GM23248 (cell line): ENCODE results near the gene RFTN1. TPM values are rescaled to one million over a fixed set of nuclear protein-coding genes. Genes with fewer than 3 reads are reported as not detected.
"Not testable (repeated sequence)": the region's sequence is repeated elsewhere in the genome, so short reads cannot be mapped to it uniquely, and the experiment has no call there.

Experiments used
- DNase-seq: peaks from one replicate; pipeline ENCODE4 v3.0.0-alpha.2; 2015
- H2AFZ ChIP-seq: fragments of 200-600 bp; sonication (generic); 2 replicates; pipeline ENCODE4 v1.6.1; 2016; ENCODE audit warnings: antibody characterized with exemption
- H3F3A ChIP-seq: fragments of 200-600 bp; sonication (generic); 2 replicates; pipeline ENCODE4 v1.6.1; 2016; ENCODE audit warnings: mild to moderate bottlenecking, antibody characterized with exemption, mixed run types; ENCODE audit not compliant: insufficient read depth
- H3K27ac ChIP-seq: fragments of 200-600 bp; sonication (generic); 2 replicates; pipeline ENCODE4 v1.5.1; 2016; ENCODE audit warnings: mild to moderate bottlenecking
- H3K27me3 ChIP-seq: fragments of 200-600 bp; sonication (generic); replicated peaks from 2 replicates; pipeline ENCODE4 v1.6.1; 2016; ENCODE audit warnings: mild to moderate bottlenecking; ENCODE audit not compliant: insufficient read depth
- H3K36me3 ChIP-seq: fragments of 200-600 bp; sonication (generic); 2 replicates; pipeline ENCODE4 v1.6.1; 2016; ENCODE audit warnings: low read depth, mild to moderate bottlenecking
- H3K4me1 ChIP-seq: fragments of 200-600 bp; sonication (generic); 2 replicates; pipeline ENCODE4 v1.6.1; 2016; ENCODE audit warnings: mild to moderate bottlenecking; ENCODE audit not compliant: insufficient read depth
- H3K4me2 ChIP-seq: fragments of 200-600 bp; sonication (generic); one replicate; pipeline ENCODE4 v1.6.1; 2016; ENCODE audit warnings: mild to moderate bottlenecking; ENCODE audit not compliant: unreplicated experiment
- H3K4me3 ChIP-seq: fragments of 200-600 bp; sonication (generic); 2 replicates; pipeline ENCODE4 v1.5.1; 2016; ENCODE audit warnings: mild to moderate bottlenecking
- H3K79me2 ChIP-seq: fragments of 200-600 bp; sonication (generic); 2 replicates; pipeline ENCODE4 v1.6.1; 2016; ENCODE audit warnings: mild to moderate bottlenecking; ENCODE audit not compliant: insufficient read depth
- H3K9ac ChIP-seq: fragments of 200-600 bp; sonication (generic); 2 replicates; pipeline ENCODE4 v1.6.1; 2016; ENCODE audit warnings: mild to moderate bottlenecking
- H3K9me2 ChIP-seq: fragments of 200-600 bp; sonication (generic); 2 replicates; pipeline ENCODE4 v1.6.1; 2016; ENCODE audit warnings: mixed run types, mild to moderate bottlenecking, moderate library complexity; ENCODE audit not compliant: insufficient read depth
- H3K9me3 ChIP-seq: fragments of 200-600 bp; sonication (generic); one replicate; pipeline ENCODE4 v1.6.1; 2017; ENCODE audit warnings: low read depth
- H4K20me1 ChIP-seq: fragments of 200-600 bp; sonication (generic); 2 replicates; pipeline ENCODE4 v1.6.0; 2016; ENCODE audit not compliant: insufficient read depth
- EZH2 ChIP-seq: fragments of 200-600 bp; sonication (generic); IDR thresholded peaks from 2 replicates; pipeline ENCODE4 v1.6.1; 2018; ENCODE audit warnings: antibody characterized with exemption, mild to moderate bottlenecking; ENCODE audit not compliant: insufficient read depth, poor library complexity, severe bottlenecking
- EZH2phosphoT487 ChIP-seq: fragments of 200-600 bp; sonication (generic); IDR thresholded peaks from 2 replicates; pipeline ENCODE4 v1.6.1; 2018; ENCODE audit warnings: antibody characterized with exemption, moderate library complexity, mild to moderate bottlenecking, low read depth; ENCODE audit not compliant: insufficient read depth
- WGBS, 2 experiments: methylation state at CpG; one replicate each; pipeline ENCODE4 v1.1.6; 2015 to 2017; ENCODE audit warnings: low lambda C conversion rate in 2 of 2, low coverage in 1 of 2; ENCODE audit errors: missing lambda C conversion rate in 2 of 2; 5-methylcytosine and 5-hydroxymethylcytosine counted together
- in situ Hi-C: fragments of 300-500 bp; cut with MboI; formaldehyde crosslinking; loops from 2 replicates; pipeline ENCODE4 v1.15.0; 2020
- polyA plus RNA-seq: library from polyadenylated mRNA; unstranded; fragments of >200 nt; fragmentation: Nextera tagmentation; extraction: Ambion mirVana; gene quantifications from 2 replicates; pipeline ENCODE4 v1.2.1, GENCODE V29; 2016
- total RNA-seq: library from RNA; depleted of rRNA; stranded (reverse); fragments of >200 nt; shearing (Covaris generic); gene quantifications from 2 replicates; pipeline ENCODE4 v1.2.3, GENCODE V29; 2014

Gene RFTN1
- total and polyA plus RNA-seq, 2 experiments from 2014 or later = 43.1 to 77.7 TPM

- no peak overlapping the region for H3K4me2 ChIP-seq
- no peaks in the 10 kb centered on the region for H3K4me1 ChIP-seq
- no peak for TF ChIP-seq EZH2phosphoT487
- TF ChIP-seq EZH2 = no peak
- H3K36me3 ChIP-seq = 0 out of 2 replicates have a peak, but pooled peaks cover 5% of the 10 kb centered on the region
- no peaks in the 10 kb centered on the region for H3K9me2 ChIP-seq
- no peak for DNase-seq
- peaks cover 7% of the 10 kb centered on the region for H4K20me1 ChIP-seq
- no peaks in the 10 kb centered on the region for H3K9me3 ChIP-seq
- H3K4me3 ChIP-seq = no peak overlapping the region
- H3K27me3 ChIP-seq = no peaks in the 10 kb centered on the region
- peaks cover 91% of the 10 kb centered on the region for H3K79me2 ChIP-seq
- H2AFZ ChIP-seq = no peak overlapping the region
- H3F3A ChIP-seq = no peaks in the 10 kb centered on the region
- H3K9ac ChIP-seq = no peak overlapping the region
- in situ Hi-C loops = no loop called here
- H3K27ac ChIP-seq = no peak overlapping the region
- WGBS, 2 experiments = 97% methylated on average over 2 of the region's 2 CpGs
Measured at GRCh38 chr3:16496008-16496407, 17.5 kb downstream of the RFTN1 start.

GRCh38 chr3:16494814-16495431, 18.6 kb downstream of the RFTN1 start:
- Histone ChIP-seq H3K36me3 (no peaks in the 10 kb centered on the region), H3K9ac (no peak overlapping the region), H3K4me3 (no peak overlapping the region), H3K27me3 (no peaks in the 10 kb centered on the region), H3K79me2 (peaks cover 80% of the 10 kb centered on the region), H2AFZ (no peak overlapping the region), H3F3A (no peaks in the 10 kb centered on the region), H4K20me1 (peaks cover 7% of the 10 kb centered on the region), H3K4me2 (no peak overlapping the region), H3K9me3 (no peaks in the 10 kb centered on the region), H3K9me2 (no peaks in the 10 kb centered on the region), H3K4me1 (no peaks in the 10 kb centered on the region), H3K27ac (no peak overlapping the region)
- DNase-seq = no peak
- in situ Hi-C loops = no loop called here
- TF ChIP-seq EZH2phosphoT487 = no peak
- no peak for TF ChIP-seq EZH2
- whole genome bisulfite sequencing, 2 experiments = 80 to 82% methylated on average over 9 of the region's 9 CpGs

GRCh38 chr3:16494094-16494493, 19.4 kb downstream of the RFTN1 start:
- Histone ChIP-seq H3F3A (no peaks in the 10 kb centered on the region), H3K4me1 (no peaks in the 10 kb centered on the region), H2AFZ (no peak overlapping the region), H4K20me1 (peaks cover 7% of the 10 kb centered on the region), H3K9ac (no peak overlapping the region), H3K27me3 (no peaks in the 10 kb centered on the region), H3K79me2 (peaks cover 74% of the 10 kb centered on the region), H3K4me2 (no peak overlapping the region), H3K27ac (no peak overlapping the region), H3K4me3 (no peak overlapping the region), H3K9me2 (no peaks in the 10 kb centered on the region), H3K36me3 (no peaks in the 10 kb centered on the region), H3K9me3 (no peaks in the 10 kb centered on the region)
- no peak for DNase-seq
- no peak for TF ChIP-seq EZH2
- no peak for TF ChIP-seq EZH2phosphoT487
- WGBS, 2 experiments = 95% methylated on average over 5 of the region's 5 CpGs
- in situ Hi-C loops = no loop called here

- Histone ChIP-seq H2AFZ (no peak overlapping the region), H3F3A (peaks cover 10% of the 10 kb centered on the region), H3K9me2 (no peaks in the 10 kb centered on the region), H3K9ac (no peak overlapping the region), H4K20me1 (no peaks in the 10 kb centered on the region), H3K27ac (no peak overlapping the region), H3K4me3 (no peak overlapping the region), H3K9me3 (no peaks in the 10 kb centered on the region), H3K36me3 (no peaks in the 10 kb centered on the region; the same call in 1 of the 2 replicates), H3K4me1 (peaks cover 11% of the 10 kb centered on the region), H3K4me2 (no peak overlapping the region), H3K27me3 (no peaks in the 10 kb centered on the region), H3K79me2 (peaks cover 71% of the 10 kb centered on the region)
- 96 to 98% methylated on average over 4 of the region's 4 CpGs for WGBS, 2 experiments
- TF ChIP-seq EZH2 (no peak), EZH2phosphoT487 (no peak)
- no peak for DNase-seq
- in situ Hi-C loops = no loop called here
Measured at GRCh38 chr3:16490062-16490619, 23.4 kb downstream of the RFTN1 start.

GRCh38 chr3:16489326-16490061, 24.0 kb downstream of the RFTN1 start:
- not testable (repeated sequence) for DNase-seq, H3K27me3 ChIP-seq

More at GRCh38 chr3:16489326-16490061, 24.0 kb downstream of the RFTN1 start:
- H3F3A ChIP-seq = peaks cover 17% of the 10 kb centered on the region
- H3K79me2 ChIP-seq = peaks cover 65% of the 10 kb centered on the region
- H4K20me1 ChIP-seq, H3K9me3 ChIP-seq, H3K27ac ChIP-seq, H3K9ac ChIP-seq, in situ Hi-C loops, H3K36me3 ChIP-seq, H3K9me2 ChIP-seq, H3K4me2 ChIP-seq, H3K4me3 ChIP-seq, H2AFZ ChIP-seq: not testable (repeated sequence)
- WGBS, 2 experiments = 89 to 90% methylated on average over 8 of the region's 8 CpGs
- peaks cover 17% of the 10 kb centered on the region for H3K4me1 ChIP-seq
